B cell (primary cell): ENCODE measurements around the gene XRCC3.

Experiments used
- CTCF ChIP-seq: fragments of 200-600 bp; IDR thresholded peaks from one replicate; pipeline ENCODE4 v1.8.0; 2022; ENCODE audit warnings: antibody characterized with exemption, mild to moderate bottlenecking
- EZH2 ChIP-seq: IDR thresholded peaks from 2 replicates; pipeline ENCODE4 v1.6.1; 2012; ENCODE audit warnings: borderline replicate concordance, low read depth, mild to moderate bottlenecking, moderate library complexity, low read length; ENCODE audit not compliant: insufficient read depth, poor library complexity, severe bottlenecking

- TF ChIP-seq CTCF (no peak), EZH2 (no peak)
Measured at GRCh38 chr14:103730490-103731035, 15.3 kb upstream of the XRCC3 start.
